DOHH2 (cell line): ENCODE data around the gene BMP8A.

Experiments used
- H3F3A ChIP-seq: fragments of 200-600 bp; sonication (generic), shearing (Covaris generic); 2 replicates; pipeline ENCODE4 v1.6.0; 2016; ENCODE audit warnings: antibody characterized with exemption, mild to moderate bottlenecking; ENCODE audit not compliant: control insufficient read depth, insufficient read depth
- H3K27ac ChIP-seq: fragments of 200-600 bp; sonication (generic); 2 replicates; pipeline ENCODE4 v1.5.1; 2014; ENCODE audit warnings: low read depth, mild to moderate bottlenecking, low read length, moderate library complexity
- H3K27me3 ChIP-seq: fragments of 200-600 bp; sonication (generic); 2 replicates; pipeline ENCODE4 v1.6.1; 2014; ENCODE audit warnings: mild to moderate bottlenecking, low read length, mixed read lengths; ENCODE audit not compliant: control insufficient read depth
- H3K36me3 ChIP-seq: fragments of 200-600 bp; sonication (generic); 2 replicates; pipeline ENCODE4 v1.6.1; 2014; ENCODE audit warnings: mild to moderate bottlenecking, low read length, moderate library complexity, mixed read lengths; ENCODE audit not compliant: control insufficient read depth
- H3K4me1 ChIP-seq: fragments of 200-600 bp; sonication (generic); 2 replicates; pipeline ENCODE4 v1.6.1; 2014; ENCODE audit warnings: mild to moderate bottlenecking, low read length, mixed read lengths; ENCODE audit not compliant: control insufficient read depth
- H3K4me2 ChIP-seq: fragments of 200-600 bp; sonication (generic); 2 replicates; pipeline ENCODE4 v1.6.0; 2014; ENCODE audit warnings: mild to moderate bottlenecking, low read length, moderate library complexity
- H3K4me3 ChIP-seq: fragments of 200-600 bp; sonication (generic); 2 replicates; pipeline ENCODE4 v1.5.1; 2014; ENCODE audit warnings: mild to moderate bottlenecking, low read length, mixed read lengths
- H3K79me2 ChIP-seq: fragments of 200-600 bp; sonication (generic); 2 replicates; pipeline ENCODE4 v1.6.1; 2014; ENCODE audit warnings: mild to moderate bottlenecking, low read length, mixed read lengths; ENCODE audit not compliant: control insufficient read depth
- H3K9me2 ChIP-seq: fragments of 200-600 bp; sonication (generic); replicated peaks from 2 replicates; pipeline ENCODE4 v1.6.1; 2014; ENCODE audit warnings: mild to moderate bottlenecking, low read length, mixed read lengths; ENCODE audit not compliant: control insufficient read depth
- H3K9me3 ChIP-seq: fragments of 200-600 bp; sonication (generic); 2 replicates; pipeline ENCODE4 v1.6.1; 2014; ENCODE audit warnings: antibody characterized with exemption, low read length, mixed read lengths; ENCODE audit not compliant: control insufficient read depth, insufficient read depth
- H4K20me1 ChIP-seq: fragments of 200-600 bp; sonication (generic); 2 replicates; pipeline ENCODE4 v1.6.0; 2014; ENCODE audit warnings: low read depth, mild to moderate bottlenecking, antibody characterized with exemption, low read length, moderate library complexity; ENCODE audit not compliant: control insufficient read depth, insufficient read depth
- EZH2phosphoT487 ChIP-seq: fragments of 200-600 bp; sonication (generic); IDR thresholded peaks from 2 replicates; pipeline ENCODE4 v1.6.1; 2017; ENCODE audit warnings: borderline replicate concordance, mild to moderate bottlenecking, antibody characterized with exemption, low read length, moderate library complexity, mixed read lengths
- TF ChIP-seq, protein P1 (sequence below): fragments of 200-600 bp; sonication (generic); IDR thresholded peaks from one replicate; pipeline ENCODE4 v1.5.1; 2014; ENCODE audit warnings: antibody characterized with exemption, mild to moderate bottlenecking, low read depth, low read length; ENCODE audit not compliant: poor library complexity, severe bottlenecking

Gene BMP8A

GRCh38 chr1:39505289-39505688 is 13.9 kb downstream of the BMP8A start:
- Histone ChIP-seq H3K36me3 (no peaks in the 10 kb centered on the region), H3F3A (no peaks in the 10 kb centered on the region), H3K9me3 (no peaks in the 10 kb centered on the region), H4K20me1 (0 out of 2 replicates have a peak, but pooled peaks cover 3% of the 10 kb centered on the region), H3K27me3 (peaks cover 23% of the 10 kb centered on the region), H3K4me2 (no peak overlapping the region), H3K27ac (no peak overlapping the region), H3K4me1 (peaks cover 11% of the 10 kb centered on the region), H3K9me2 (no peaks in the 10 kb centered on the region), H3K79me2 (no peaks in the 10 kb centered on the region), H3K4me3 (no peak overlapping the region)
- no peak for TF ChIP-seq EZH2phosphoT487
- TF ChIP-seq, protein P1, sequence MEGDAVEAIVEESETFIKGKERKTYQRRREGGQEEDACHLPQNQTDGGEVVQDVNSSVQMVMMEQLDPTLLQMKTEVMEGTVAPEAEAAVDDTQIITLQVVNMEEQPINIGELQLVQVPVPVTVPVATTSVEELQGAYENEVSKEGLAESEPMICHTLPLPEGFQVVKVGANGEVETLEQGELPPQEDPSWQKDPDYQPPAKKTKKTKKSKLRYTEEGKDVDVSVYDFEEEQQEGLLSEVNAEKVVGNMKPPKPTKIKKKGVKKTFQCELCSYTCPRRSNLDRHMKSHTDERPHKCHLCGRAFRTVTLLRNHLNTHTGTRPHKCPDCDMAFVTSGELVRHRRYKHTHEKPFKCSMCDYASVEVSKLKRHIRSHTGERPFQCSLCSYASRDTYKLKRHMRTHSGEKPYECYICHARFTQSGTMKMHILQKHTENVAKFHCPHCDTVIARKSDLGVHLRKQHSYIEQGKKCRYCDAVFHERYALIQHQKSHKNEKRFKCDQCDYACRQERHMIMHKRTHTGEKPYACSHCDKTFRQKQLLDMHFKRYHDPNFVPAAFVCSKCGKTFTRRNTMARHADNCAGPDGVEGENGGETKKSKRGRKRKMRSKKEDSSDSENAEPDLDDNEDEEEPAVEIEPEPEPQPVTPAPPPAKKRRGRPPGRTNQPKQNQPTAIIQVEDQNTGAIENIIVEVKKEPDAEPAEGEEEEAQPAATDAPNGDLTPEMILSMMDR, result no peak

- Histone ChIP-seq H3K4me3 (no peak overlapping the region), H4K20me1 (0 out of 2 replicates have a peak, but pooled peaks cover 3% of the 10 kb centered on the region), H3K9me3 (no peaks in the 10 kb centered on the region), H3K79me2 (no peaks in the 10 kb centered on the region), H3K4me1 (peaks cover 11% of the 10 kb centered on the region), H3K36me3 (no peaks in the 10 kb centered on the region), H3F3A (no peaks in the 10 kb centered on the region), H3K4me2 (no peak overlapping the region), H3K27me3 (peaks cover 20% of the 10 kb centered on the region), H3K9me2 (no peaks in the 10 kb centered on the region), H3K27ac (no peak overlapping the region)
- TF ChIP-seq, protein P1, result peak; percentile 20
- no peak for TF ChIP-seq EZH2phosphoT487
These were observed 15.9 kb downstream of the BMP8A start for GRCh38 chr1:39507230-39507928.

GRCh38 chr1:39508266-39508665 is 16.8 kb downstream of the BMP8A start:
- Histone ChIP-seq H3K4me3 (no peak overlapping the region), H3K27me3 (peaks cover 20% of the 10 kb centered on the region), H3K36me3 (no peaks in the 10 kb centered on the region), H3K9me2 (no peaks in the 10 kb centered on the region), H3F3A (no peaks in the 10 kb centered on the region), H3K79me2 (no peaks in the 10 kb centered on the region), H3K27ac (no peak overlapping the region), H4K20me1 (0 out of 2 replicates have a peak, but pooled peaks cover 3% of the 10 kb centered on the region), H3K9me3 (no peaks in the 10 kb centered on the region), H3K4me2 (no peak overlapping the region), H3K4me1 (peaks cover 11% of the 10 kb centered on the region)
- no peak for TF ChIP-seq EZH2phosphoT487
- TF ChIP-seq, protein P1, result no peak
